ENCODE data around the gene CPT2. TPM values are rescaled to one million over a fixed set of nuclear protein-coding genes. Genes with fewer than 3 reads are reported as not detected.
A peak's percentile ranks its signal among the peaks of the same experiment; 100 is the strongest.

Gene CPT2
- 10 to 100 TPM; 11.4 to 19.1 (median 16.0) TPM for total RNA-seq

DNA sequence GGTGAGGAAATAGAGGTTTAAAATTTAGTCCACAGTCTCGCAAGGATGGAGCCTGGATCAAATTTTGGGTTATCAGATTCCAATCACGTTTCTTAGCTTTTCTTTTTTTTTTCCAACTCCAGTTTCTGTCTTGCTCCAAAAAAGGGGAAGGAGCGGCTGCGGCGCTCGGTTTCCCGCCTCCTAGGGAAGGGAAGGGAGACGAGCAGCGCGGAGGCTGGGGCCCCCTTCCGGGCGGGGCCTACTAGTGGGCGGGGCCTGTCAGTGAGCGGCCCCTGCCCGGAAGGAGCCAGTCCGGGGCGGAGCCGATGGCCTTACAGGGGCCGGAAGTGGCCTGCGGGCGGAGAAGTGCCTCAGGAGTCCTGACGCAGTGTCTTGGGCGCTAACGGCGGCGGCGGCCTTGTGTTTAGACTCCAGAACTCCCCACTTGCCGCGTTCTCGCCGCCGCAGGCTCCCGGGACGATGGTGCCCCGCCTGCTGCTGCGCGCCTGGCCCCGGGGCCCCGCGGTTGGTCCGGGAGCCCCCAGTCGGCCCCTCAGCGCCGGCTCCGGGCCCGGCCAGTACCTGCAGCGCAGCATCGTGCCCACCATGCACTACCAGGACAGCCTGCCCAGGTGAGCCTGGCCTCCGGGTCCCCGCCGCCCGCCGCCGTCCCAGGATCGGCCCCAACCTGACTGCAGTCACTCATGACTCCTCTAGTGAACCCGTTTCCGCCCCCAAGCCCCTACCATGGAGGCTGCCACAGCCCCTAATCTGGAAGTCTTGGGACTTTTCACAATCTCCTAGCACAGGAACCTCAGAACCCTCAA lies at the start of gene CPT2:
CPT2 (plus strand) TSS at position 340 of the 806 bp plus-strand sequence; CDS start at position 460, 120 bp downstream.
- Histone ChIP-seq H3K27ac (replicated peaks in 1 of 4) (peak within 1 kb of the TSS; percentile 97 to 100 (median 98)), H3K4me1 (peaks cover 33 to 42% (median 39%) of the 10 kb centered on the region in 4 donors), H3K36me3 (peaks cover 0 to 13% (median 10%) of the 10 kb centered on the region in 4 donors), H3K27me3 (no peaks in the 10 kb centered on the region), H3K4me3 (peak within 1 kb of the TSS; percentile 82 to 99 (median 92)), H3K9me3 (no peaks in the 10 kb centered on the region)
- intact Hi-C loops (cut with DNase I): no loop called here
- WGBS: under 1% methylated on average over 14 of the region's 57 CpGs
- peak; percentile 98 for DNase-seq (ENCODE audit: extremely low spot score)
- TF ChIP-seq POLR2A (IDR thresholded peaks at IDR 0.05; ENCODE audit: low read depth): peak; percentile 96
- peak; percentile 97 to 99 for TF ChIP-seq POLR2AphosphoS5 (IDR thresholded peaks at IDR 0.05)
- no peak for TF ChIP-seq EP300 (IDR thresholded peaks at IDR 0.05)
- TF ChIP-seq, protein P1, sequence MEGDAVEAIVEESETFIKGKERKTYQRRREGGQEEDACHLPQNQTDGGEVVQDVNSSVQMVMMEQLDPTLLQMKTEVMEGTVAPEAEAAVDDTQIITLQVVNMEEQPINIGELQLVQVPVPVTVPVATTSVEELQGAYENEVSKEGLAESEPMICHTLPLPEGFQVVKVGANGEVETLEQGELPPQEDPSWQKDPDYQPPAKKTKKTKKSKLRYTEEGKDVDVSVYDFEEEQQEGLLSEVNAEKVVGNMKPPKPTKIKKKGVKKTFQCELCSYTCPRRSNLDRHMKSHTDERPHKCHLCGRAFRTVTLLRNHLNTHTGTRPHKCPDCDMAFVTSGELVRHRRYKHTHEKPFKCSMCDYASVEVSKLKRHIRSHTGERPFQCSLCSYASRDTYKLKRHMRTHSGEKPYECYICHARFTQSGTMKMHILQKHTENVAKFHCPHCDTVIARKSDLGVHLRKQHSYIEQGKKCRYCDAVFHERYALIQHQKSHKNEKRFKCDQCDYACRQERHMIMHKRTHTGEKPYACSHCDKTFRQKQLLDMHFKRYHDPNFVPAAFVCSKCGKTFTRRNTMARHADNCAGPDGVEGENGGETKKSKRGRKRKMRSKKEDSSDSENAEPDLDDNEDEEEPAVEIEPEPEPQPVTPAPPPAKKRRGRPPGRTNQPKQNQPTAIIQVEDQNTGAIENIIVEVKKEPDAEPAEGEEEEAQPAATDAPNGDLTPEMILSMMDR (IDR thresholded peaks at IDR 0.05): peak in 1 of 3 experiments; percentile 15

DNA sequence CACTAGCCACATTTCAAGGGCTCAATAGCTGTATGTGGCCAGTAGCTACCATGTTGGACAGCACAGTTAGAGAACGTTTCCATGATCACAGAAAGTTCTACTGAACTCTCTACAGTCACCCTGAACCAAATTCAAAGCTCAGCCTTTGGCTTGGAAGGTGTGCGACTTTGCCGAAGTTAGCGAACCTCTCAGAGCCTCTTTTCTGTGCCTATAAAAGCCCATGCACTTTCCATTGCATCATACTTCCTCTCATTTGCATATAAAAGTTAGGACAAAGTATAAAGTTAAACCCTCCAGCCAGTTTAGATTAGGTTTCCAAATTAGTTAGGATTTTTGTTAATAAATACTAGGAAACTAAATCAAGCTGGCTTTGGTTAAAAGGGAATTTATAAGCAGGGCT lies 49.5 kb upstream of the CPT2 start:
- no peaks in the 10 kb centered on the region for H3K9me3 ChIP-seq
- WGBS: 63% methylated on average over 4 of the region's 4 CpGs
- H3K36me3 ChIP-seq: no peaks in the 10 kb centered on the region
- intact Hi-C loops (cut with DNase I): no loop called here
- H3K27me3 ChIP-seq: no peaks in the 10 kb centered on the region
- peak overlapping the region in 1 of 4 donors; percentile 86 for H3K27ac ChIP-seq (replicated peaks in 1 of 4)
- DNase-seq (ENCODE audit: extremely low spot score): no peak
- H3K4me3 ChIP-seq: no peak overlapping the region
- no peak for TF ChIP-seq EP300 (IDR thresholded peaks at IDR 0.05)
- TF ChIP-seq POLR2AphosphoS5 (IDR thresholded peaks at IDR 0.05): no peak
- peaks cover 0 to 20% (median 18%) of the 10 kb centered on the region in 4 donors for H3K4me1 ChIP-seq

DNA sequence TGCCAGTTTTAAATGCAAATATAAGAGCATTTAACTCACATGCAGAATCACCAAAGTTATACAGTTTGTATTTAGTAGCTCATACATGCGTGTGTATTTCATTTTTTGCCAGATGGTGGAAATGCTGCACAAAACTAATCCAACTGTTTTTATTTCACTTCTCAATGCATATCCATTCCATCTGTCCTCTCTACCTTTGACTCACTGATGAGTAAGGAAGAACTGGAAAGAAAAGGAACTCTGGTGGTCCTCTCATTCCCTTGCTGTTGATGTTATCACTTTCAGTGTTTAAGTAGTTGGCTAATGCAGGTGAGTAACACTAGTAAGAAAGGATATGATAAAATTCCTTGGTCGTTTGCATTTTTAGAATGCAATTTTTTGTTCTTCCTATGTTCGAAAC lies 48.5 kb upstream of the CPT2 start:
- intact Hi-C loops (cut with DNase I): no loop called here

DNA sequence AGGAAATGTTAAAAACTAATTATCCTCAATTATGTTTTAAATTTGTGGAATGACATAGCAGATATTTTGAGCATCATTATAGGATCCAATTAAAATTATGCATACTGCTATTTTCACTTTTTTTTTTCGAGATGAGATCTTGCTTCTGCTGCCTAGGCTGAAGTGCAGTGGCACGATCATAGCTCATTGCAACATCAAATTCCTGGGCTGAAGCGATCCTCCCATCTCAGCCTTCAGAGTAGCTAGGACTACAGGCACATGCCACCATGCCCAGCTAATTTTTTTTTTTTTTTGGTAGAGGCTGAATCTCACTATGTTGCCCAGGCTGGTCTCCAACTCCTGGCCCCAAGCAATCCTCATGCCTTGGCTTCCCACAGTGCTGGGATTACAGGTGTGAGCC lies 42.9 kb upstream of the CPT2 start:
- H3K4me1 ChIP-seq: no peaks in the 10 kb centered on the region
- H3K27me3 ChIP-seq: no peaks in the 10 kb centered on the region
- 88% methylated on average over 3 of the region's 3 CpGs for WGBS
- no peak for TF ChIP-seq POLR2A (IDR thresholded peaks at IDR 0.05; ENCODE audit: low read depth)
- TF ChIP-seq, protein P1 (IDR thresholded peaks at IDR 0.05): no peak
- no peak for TF ChIP-seq POLR2AphosphoS5 (IDR thresholded peaks at IDR 0.05)
- no peak for TF ChIP-seq EP300 (IDR thresholded peaks at IDR 0.05)
- no peak overlapping the region for H3K4me3 ChIP-seq
- no peaks in the 10 kb centered on the region for H3K36me3 ChIP-seq
- no peaks in the 10 kb centered on the region for H3K9me3 ChIP-seq
- peak; percentile 24 for DNase-seq (ENCODE audit: extremely low spot score)
- intact Hi-C loops (cut with DNase I): no loop called here
- no peak overlapping the region for H3K27ac ChIP-seq (replicated peaks in 1 of 4)

More for the DNA sequence above, 48.5 kb upstream of the CPT2 start:
- H3K4me3 ChIP-seq: no peak overlapping the region
- 79% methylated on average over 3 of the region's 3 CpGs for WGBS
- no peaks in the 10 kb centered on the region for H3K27me3 ChIP-seq
- TF ChIP-seq, protein P1 (IDR thresholded peaks at IDR 0.05): no peak
- DNase-seq (ENCODE audit: extremely low spot score): peak; percentile 29
- no peaks in the 10 kb centered on the region for H3K9me3 ChIP-seq
- H3K36me3 ChIP-seq: no peaks in the 10 kb centered on the region
- peaks cover 0 to 20% (median 18%) of the 10 kb centered on the region in 4 donors for H3K4me1 ChIP-seq
- no peak overlapping the region for H3K27ac ChIP-seq (replicated peaks in 1 of 4)

DNA sequence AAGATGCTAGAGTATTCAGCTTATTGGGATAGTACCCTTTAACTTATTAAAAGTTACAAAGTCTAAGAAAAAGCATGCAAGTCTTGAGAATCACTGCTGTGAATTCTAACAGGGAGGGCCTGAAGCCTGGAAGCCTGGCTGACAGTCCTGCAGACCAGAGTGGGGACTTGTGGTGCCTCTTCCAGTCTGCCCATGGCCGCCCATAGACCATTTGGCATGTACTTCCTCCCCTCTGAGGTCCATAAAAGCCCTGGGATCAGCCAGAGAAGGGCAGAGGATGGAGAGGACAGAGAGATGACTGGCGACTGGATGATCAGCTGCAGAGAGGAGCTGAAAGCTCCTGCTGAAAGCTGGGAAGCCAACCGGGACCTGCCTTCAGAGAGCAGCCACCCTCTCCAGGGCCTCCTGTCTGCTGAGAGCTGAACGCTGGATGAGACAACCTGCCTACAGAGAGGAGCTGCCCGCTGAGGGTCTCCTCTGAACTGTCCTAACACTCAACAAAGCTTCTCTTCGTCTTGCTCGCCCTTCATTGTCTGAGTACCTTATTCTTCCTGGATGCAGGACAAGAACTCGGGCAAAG lies 41.7 kb upstream of the CPT2 start:
- TF ChIP-seq POLR2AphosphoS5 (IDR thresholded peaks at IDR 0.05): no peak
- TF ChIP-seq EP300 (IDR thresholded peaks at IDR 0.05): no peak
- TF ChIP-seq, protein P1 (IDR thresholded peaks at IDR 0.05): no peak
- 87% methylated on average over 8 of the region's 8 CpGs for WGBS
- peak; percentile 90 for DNase-seq (ENCODE audit: extremely low spot score)
- Histone ChIP-seq H3K27me3 (no peaks in the 10 kb centered on the region), H3K27ac (replicated peaks in 1 of 4) (no peak overlapping the region), H3K9me3 (no peaks in the 10 kb centered on the region), H3K4me1 (no peaks in the 10 kb centered on the region), H3K4me3 (no peak overlapping the region), H3K36me3 (no peaks in the 10 kb centered on the region)
- intact Hi-C loops (cut with DNase I): no loop called here
